SK-N-SH treated with all-trans-retinoic acid at 6 μM for 48 hours (cell line): ENCODE measurements around the gene ADD1.
A peak's percentile ranks its signal among the peaks of the same experiment; 100 is the strongest.

Source experiments
- ATAC-seq: fragments of 200-7000 bp; cut with Tn5 transposase; 3 replicates; pipeline ENCODE4 v1.9.1; 2020; ENCODE audit warnings: mild to moderate bottlenecking, moderate library complexity
- BACH2 ChIP-seq: fragments of 250-450 bp; sonication (Bioruptor Pico); IDR thresholded peaks from 2 replicates; pipeline ENCODE4 v1.9.0; 2021; ENCODE audit warnings: mild to moderate bottlenecking, borderline replicate concordance
- CREB5 ChIP-seq: fragments of 250-450 bp; sonication (Bioruptor Pico); IDR thresholded peaks from 2 replicates; pipeline ENCODE4 v1.5.1; 2020; ENCODE audit warnings: low read depth, mild to moderate bottlenecking, moderate library complexity
- CSDC2 ChIP-seq: fragments of 250-450 bp; sonication (Bioruptor Pico); IDR thresholded peaks from 2 replicates; pipeline ENCODE4 v1.5.0; 2020; ENCODE audit warnings: mild to moderate bottlenecking, moderate library complexity
- CSRNP3 ChIP-seq: fragments of 250-450 bp; sonication (Bioruptor Pico); IDR thresholded peaks from 2 replicates; pipeline ENCODE4 v1.5.1; 2021; ENCODE audit warnings: mild to moderate bottlenecking, moderate library complexity
- ESRRG ChIP-seq: fragments of 250-450 bp; sonication (Bioruptor Pico); IDR thresholded peaks from 2 replicates; pipeline ENCODE4 v1.6.1; 2021; ENCODE audit warnings: mild to moderate bottlenecking
- GLIS3 ChIP-seq: fragments of 250-450 bp; sonication (Bioruptor Pico); IDR thresholded peaks from 2 replicates; pipeline ENCODE4 v1.5.0; 2020; ENCODE audit warnings: mild to moderate bottlenecking, moderate library complexity
- ISL1 ChIP-seq: fragments of 250-450 bp; sonication (Bioruptor Pico); IDR thresholded peaks from 2 replicates; pipeline ENCODE4 v2.1.2; 2022; ENCODE audit warnings: mild to moderate bottlenecking, moderate library complexity
- OSR1 ChIP-seq: fragments of 250-450 bp; sonication (Bioruptor Pico); IDR thresholded peaks from 2 replicates; pipeline ENCODE4 v1.8.0; 2022; ENCODE audit warnings: moderate library complexity, mild to moderate bottlenecking, inconsistent platforms
- PATZ1 ChIP-seq: fragments of 250-450 bp; sonication (Bioruptor Pico); IDR thresholded peaks from 2 replicates; pipeline ENCODE4 v1.8.0; 2020; ENCODE audit warnings: mild to moderate bottlenecking, moderate library complexity, borderline replicate concordance
- POU6F1 ChIP-seq: fragments of 250-450 bp; sonication (Bioruptor Pico); IDR thresholded peaks from 2 replicates; pipeline ENCODE4 v1.8.0; 2021; ENCODE audit warnings: low read depth, mild to moderate bottlenecking, moderate library complexity, borderline replicate concordance
- PPARA ChIP-seq: fragments of 250-450 bp; sonication (Bioruptor Pico); IDR thresholded peaks from 2 replicates; pipeline ENCODE4 v1.5.0; 2020; ENCODE audit warnings: mild to moderate bottlenecking, borderline replicate concordance
- RARB ChIP-seq: fragments of 250-450 bp; sonication (Bioruptor Pico); IDR thresholded peaks from 2 replicates; pipeline ENCODE4 v1.8.0; 2021; ENCODE audit warnings: mild to moderate bottlenecking, moderate library complexity
- SNAI2 ChIP-seq: fragments of 250-450 bp; sonication (Bioruptor Pico); IDR thresholded peaks from 2 replicates; pipeline ENCODE4 v1.5.0; 2020; ENCODE audit warnings: mild to moderate bottlenecking, moderate library complexity
- TCF4 ChIP-seq: fragments of 250-450 bp; sonication (Bioruptor Pico); IDR thresholded peaks from 2 replicates; pipeline ENCODE4 v1.8.0; 2021; ENCODE audit warnings: mild to moderate bottlenecking, moderate library complexity, borderline replicate concordance
- TOX ChIP-seq: fragments of 250-450 bp; sonication (Bioruptor Pico); IDR thresholded peaks from 2 replicates; pipeline ENCODE4 v1.8.0; 2021; ENCODE audit warnings: mild to moderate bottlenecking, moderate library complexity, borderline replicate concordance
- TSHZ2 ChIP-seq: fragments of 250-450 bp; sonication (Bioruptor Pico); IDR thresholded peaks from 2 replicates; pipeline ENCODE4 v1.5.0; 2020; ENCODE audit warnings: mild to moderate bottlenecking, moderate library complexity
- ZC3H10 ChIP-seq: fragments of 250-450 bp; sonication (Bioruptor Pico); IDR thresholded peaks from 2 replicates; pipeline ENCODE4 v1.5.1; 2021; ENCODE audit warnings: mild to moderate bottlenecking, moderate library complexity
- ZFP3 ChIP-seq: fragments of 250-450 bp; sonication (Bioruptor Pico); IDR thresholded peaks from 2 replicates; pipeline ENCODE4 v1.5.0; 2020; ENCODE audit warnings: mild to moderate bottlenecking, moderate library complexity
- ZFP30 ChIP-seq: fragments of 450-650 bp; formaldehyde crosslinking; IDR thresholded peaks from 2 replicates; pipeline ENCODE4 v1.5.0; 2022; ENCODE audit warnings: mild to moderate bottlenecking, moderate library complexity
- ZNF565 ChIP-seq: fragments of 450-650 bp; formaldehyde crosslinking; conservative IDR thresholded peaks from 2 replicates; pipeline ENCODE4 v1.5.0; 2020; ENCODE audit warnings: low read depth, mild to moderate bottlenecking, moderate library complexity
- ZNF70 ChIP-seq: fragments of 450-650 bp; formaldehyde crosslinking; IDR thresholded peaks from 2 replicates; pipeline ENCODE4 v1.5.0; 2020; ENCODE audit warnings: mild to moderate bottlenecking, moderate library complexity
- ZNF8 ChIP-seq: fragments of 450-650 bp; formaldehyde crosslinking; IDR thresholded peaks from 2 replicates; pipeline ENCODE4 v1.5.0; 2020; ENCODE audit warnings: mild to moderate bottlenecking, moderate library complexity

Gene ADD1

GRCh38 chr4:2847302-2847871 lies 3.7 kb downstream of the ADD1 start:
- no peak for TF ChIP-seq ZFP30 (CRISPR knock-in tag)

GRCh38 chr4:2848449-2848848 lies 4.8 kb downstream of the ADD1 start:
- no peak for ATAC-seq
- TF ChIP-seq TSHZ2 (CRISPR knock-in tag) (no peak), PATZ1 (CRISPR knock-in tag) (no peak), ZNF565 (CRISPR knock-in tag) (no peak), CSDC2 (CRISPR knock-in tag) (no peak), BACH2 (CRISPR knock-in tag) (no peak), RARB (CRISPR knock-in tag) (no peak), PPARA (no peak), TOX (CRISPR knock-in tag) (no peak), CREB5 (no peak), ZC3H10 (CRISPR knock-in tag) (no peak), GLIS3 (CRISPR knock-in tag) (no peak), ISL1 (CRISPR knock-in tag) (no peak), SNAI2 (CRISPR knock-in tag) (no peak), TCF4 (no peak), POU6F1 (no peak), CSRNP3 (CRISPR knock-in tag) (no peak), ZNF8 (CRISPR knock-in tag) (no peak), OSR1 (CRISPR knock-in tag) (no peak), ESRRG (CRISPR knock-in tag) (no peak), ZNF70 (CRISPR knock-in tag) (no peak)

More at GRCh38 chr4:2847302-2847871, 3.7 kb downstream of the ADD1 start:
- no peak for ATAC-seq

- ATAC-seq, result peak; percentile 59; the same call in 2 of the 3 replicates
- TF ChIP-seq TCF4, result no peak
- no peak for TF ChIP-seq SNAI2 (CRISPR knock-in tag)
- no peak for TF ChIP-seq BACH2 (CRISPR knock-in tag)
- TF ChIP-seq ZNF565 (CRISPR knock-in tag), result no peak
- TF ChIP-seq ZFP30 (CRISPR knock-in tag), result no peak
- no peak for TF ChIP-seq CSDC2 (CRISPR knock-in tag)
- no peak for TF ChIP-seq POU6F1
- no peak for TF ChIP-seq ZFP3
- no peak for TF ChIP-seq ZNF8 (CRISPR knock-in tag)
- TF ChIP-seq TSHZ2 (CRISPR knock-in tag), result no peak
- TF ChIP-seq GLIS3 (CRISPR knock-in tag), result no peak
- TF ChIP-seq, all 23 proteins: peak for 0
Observed at GRCh38 chr4:2849267-2850152, 5.9 kb downstream of the ADD1 start.
